GM19238 (cell line): ENCODE data around the gene NTN3.
A peak's percentile ranks its signal among the peaks of the same experiment; 100 is the strongest.
"Not testable (repeated sequence)": the region's sequence is repeated elsewhere in the genome, so short reads cannot be mapped to it uniquely, and the experiment has no call there.

Experiments
- DNase-seq: peaks from one replicate; pipeline ENCODE4 v3.0.0; 2011; ENCODE audit warnings: low spot score; ENCODE audit not compliant: insufficient read length

The NTN3 gene

DNA sequence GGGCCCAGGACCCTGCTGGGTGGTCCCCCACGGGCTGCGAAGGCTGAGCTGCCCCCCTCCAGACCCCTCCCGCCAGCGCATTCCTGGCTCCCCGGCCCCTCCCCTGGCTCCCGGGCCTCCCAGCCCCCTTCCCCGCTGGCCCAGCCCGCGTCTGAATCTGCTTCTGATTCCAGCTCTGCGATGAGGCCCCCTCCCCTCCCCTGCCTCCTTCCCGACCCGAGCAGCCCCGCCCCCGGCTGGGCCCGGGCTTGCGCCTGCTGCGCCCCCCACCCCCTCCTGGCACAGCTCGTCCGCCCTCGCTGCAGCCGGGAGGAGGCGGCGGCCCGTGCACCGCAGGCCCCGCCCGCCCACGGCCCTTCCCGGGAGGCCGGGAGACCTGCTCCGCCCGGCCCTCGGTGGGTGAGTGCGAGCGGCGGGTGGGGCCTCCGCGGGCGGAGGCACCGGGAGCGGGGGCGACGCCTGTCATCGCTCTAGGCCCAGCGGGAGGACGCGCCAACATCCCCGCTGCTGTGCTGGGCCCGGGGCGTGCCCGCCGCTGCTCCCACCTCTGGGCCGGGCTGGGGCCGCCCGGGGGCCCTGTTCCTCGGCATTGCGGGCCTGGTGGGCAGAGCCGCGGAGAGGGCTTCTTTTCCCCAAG, at the start of gene NTN3:
Gene NTN3, plus strand, starts transcription at position 282 of the 637 bp plus-strand sequence. CDS start 405 bp downstream, outside the sequence.
- DNase-seq, result no peak

DNA sequence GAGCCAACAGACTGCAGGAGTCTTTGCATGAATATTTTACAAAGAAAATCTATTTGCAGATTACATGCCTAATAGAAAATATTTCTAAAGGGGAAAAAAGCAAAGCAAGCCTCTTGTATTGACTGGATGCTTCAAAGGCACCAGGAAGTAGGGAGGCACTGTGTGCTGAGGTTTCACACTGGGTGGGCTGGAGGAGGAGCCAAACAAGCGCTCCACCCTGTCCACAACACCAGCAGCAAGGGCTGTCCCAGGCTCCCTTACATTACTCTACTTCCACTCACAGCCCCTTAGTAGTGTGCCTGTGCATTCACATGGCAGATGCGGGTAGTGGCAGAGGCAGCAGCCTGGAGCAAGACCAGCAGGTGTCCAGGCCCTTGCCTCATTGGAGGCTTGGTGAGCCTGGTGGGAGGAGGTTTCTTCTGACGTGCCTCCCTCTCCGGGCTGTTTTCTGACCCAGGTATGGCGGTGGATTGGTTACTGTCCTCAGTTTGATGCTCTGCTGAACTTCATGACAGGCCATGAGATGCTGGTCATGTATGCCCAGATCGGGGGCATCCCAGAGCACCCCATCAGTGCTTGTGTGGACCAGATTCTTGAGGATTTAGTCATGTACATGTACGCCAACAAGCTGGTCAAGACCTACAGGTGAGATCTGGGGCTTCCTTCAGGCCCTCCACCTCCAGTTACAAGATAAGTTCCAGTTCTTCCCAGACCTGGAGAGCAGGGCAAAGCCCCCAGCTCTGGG, 48.8 kb upstream of the NTN3 start:
- no peak for DNase-seq

DNA sequence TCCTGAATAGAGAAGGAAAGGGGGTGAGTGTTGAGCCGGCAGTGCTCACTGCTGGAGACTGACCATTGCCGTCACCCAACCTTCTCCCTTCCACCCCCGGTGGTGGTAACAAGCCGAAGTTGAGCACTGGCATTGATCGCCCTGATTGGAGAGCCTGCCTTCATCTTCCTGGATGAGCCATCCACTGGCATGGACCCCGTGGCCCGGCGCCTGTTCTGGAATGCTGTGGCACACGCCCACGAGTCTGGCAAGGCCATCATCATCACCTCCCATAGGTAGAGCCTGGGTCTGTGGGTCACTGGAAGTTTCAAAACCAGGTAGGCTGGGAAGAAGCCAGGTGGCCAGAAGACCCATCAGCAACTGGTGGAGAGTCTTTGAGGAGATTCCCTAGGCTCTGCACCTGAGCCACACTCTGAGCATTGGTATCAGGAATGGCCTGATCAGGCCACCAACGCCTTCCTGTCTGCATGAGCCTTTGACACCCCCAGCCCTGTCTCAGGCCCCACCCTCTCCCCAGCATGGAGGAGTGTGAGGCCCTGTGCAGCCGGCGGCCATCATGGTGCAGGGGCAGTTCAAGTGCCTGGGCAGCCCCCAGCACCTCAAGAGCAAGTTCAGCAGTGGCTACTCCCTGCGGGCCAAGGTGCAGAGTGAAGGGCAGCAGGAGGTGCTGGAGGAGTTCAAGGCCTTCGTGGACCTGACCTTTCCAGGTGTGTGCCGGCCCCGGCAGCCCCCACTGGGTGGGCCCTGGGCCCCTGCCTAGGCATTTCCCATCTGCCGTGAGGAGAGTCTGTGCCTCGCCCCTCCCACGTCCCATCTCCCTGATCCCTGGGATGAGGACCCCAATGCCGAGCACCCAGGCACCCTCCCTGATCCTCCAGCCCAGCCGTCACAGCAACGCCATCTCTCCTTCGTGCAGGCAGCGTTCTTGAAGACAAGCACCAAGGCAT, 46.8 kb upstream of the NTN3 start:
- no peak for DNase-seq

DNA sequence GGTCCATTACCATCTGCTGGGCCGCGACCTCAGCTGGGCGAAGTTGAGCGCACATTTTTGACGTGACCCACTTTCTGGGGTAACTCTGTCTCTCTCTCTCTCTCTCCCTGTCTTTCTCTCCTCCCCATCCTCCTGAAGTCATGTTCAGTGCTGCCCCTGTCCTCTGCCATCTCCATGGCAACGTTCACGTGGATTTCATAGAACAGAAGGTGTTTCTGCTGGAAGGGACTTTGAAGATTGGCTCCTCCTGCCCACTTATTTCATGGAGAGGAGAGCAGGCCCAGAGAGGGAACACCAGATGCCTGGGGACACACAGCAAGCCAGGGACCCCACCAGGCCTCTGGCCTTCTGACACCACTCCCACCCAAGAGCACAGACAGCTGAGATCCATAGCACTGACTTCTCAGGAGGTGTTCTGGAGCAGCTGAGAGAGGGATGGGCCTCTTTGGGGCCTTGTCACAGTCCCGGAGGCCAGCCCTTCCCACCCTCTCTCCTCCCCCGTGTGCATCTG, 46.0 kb upstream of the NTN3 start:
- DNase-seq, result no peak

DNA sequence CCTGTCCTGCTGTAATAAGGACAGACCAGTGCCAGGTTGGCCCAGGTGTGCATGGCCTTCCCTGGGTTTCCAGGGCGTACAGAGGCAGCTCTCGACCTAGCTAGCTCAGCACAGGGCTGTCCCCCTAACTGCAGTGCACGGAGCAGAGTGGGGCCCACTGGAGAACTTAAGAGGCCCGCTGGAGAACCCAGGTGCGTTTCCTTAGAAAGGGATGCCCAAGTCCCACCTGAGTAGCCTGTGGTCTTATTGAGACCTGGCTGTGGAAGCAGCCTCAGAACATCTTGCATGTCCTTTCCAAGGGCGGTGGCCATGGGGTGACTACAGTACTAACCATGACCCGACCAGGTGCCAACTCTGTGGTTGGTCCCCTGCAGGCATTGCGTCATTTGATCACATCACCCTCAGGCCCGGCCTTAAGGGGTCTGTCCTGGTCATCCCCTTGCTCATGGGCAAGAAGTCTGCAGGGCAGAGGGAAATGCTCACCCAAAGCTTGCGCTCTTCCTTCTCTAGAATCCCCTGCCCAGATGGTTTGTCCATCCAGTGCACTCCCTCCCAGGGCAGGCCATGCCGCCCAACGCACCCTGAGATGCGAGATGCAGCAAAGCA, 45.2 kb upstream of the NTN3 start:
- DNase-seq, result no peak

DNA sequence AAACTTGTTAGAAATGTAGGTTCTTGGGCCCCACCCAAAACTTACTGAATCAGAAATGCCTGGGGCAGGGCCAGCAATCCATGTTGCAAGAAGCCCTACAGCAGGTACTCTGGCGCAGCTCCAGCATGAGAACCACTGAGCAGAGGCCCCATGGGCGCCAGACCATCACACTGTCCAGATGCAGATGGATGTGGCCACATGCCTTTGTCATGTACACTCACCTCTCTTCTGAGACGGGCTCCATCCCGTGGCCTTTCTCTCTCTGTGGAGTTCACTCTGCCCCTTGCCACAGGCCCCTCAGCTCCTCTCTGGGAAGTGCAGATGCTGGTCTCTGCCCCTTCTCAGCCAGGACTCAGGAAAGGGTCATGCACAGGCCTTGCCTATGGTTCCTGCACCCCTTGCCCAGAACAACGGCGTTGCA, 44.1 kb upstream of the NTN3 start:
- no peak for DNase-seq

DNA sequence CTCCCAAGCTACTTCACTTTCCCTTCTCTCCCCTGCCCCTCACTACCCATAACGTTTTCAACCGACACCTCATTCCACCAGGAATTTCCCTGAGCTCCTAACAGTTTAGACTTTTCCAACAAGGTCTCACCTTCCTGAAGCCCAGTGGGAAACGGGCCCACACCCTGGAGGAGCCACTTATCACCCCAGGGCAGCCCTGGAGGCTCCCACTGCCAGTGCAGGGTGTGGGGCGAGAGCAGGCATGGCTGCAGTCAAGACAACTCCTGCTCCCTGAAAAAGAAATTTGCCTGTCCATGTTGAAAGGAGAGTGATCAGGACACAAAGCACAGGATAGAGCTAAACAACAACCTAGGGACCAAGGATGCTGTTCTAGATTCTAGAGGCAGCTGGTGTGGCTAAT, 43.6 kb upstream of the NTN3 start:
- no peak for DNase-seq

DNA sequence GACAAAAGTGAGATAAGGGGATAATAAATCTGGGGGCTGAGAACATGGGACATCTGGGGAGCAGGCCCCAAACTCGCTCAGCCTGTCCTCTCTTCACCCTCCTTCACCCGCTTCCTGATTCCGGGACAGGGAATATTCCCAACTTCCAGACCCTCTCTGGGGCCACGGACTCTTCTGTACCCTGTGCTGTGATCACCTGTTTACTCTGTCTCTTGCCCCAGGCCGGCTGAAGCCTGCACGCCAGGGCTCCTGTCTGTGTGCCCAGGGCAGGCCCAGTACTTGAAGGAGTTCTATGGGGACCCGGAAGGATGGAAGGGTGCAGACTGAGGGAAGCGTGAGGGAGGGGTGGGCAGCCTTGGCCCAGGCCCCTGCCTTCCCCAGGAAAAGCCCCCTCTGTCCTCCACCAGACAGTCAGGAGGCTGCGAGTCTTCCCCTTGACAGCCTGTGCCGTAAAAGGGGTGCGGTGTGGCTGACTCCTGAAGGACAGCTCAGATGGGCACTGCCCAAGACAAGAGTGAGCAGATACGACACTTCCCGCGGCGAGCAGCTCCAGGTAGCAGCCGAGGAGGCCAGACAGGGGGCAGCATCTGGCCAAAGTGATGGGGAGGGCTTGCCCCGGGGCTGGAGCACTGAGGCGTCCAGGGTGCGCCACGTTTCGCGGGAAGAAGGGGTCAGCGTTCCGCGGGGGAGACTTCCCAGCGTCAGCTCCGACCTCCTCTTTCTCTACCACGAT, 42.9 kb upstream of the NTN3 start:
- peak; percentile 42 for DNase-seq

DNA sequence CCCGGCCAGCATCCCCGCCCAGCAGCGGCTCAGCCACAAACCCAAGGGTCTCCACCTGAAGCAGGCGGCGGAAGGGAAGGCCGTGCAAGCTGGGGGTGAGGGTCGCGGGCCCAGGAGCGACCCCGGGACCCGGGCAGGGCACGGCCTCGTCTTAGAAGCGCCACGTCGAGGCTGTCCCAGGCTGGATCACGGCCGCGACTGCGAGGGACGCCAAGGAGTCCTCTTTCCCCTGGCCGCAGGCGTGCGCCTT, 42.4 kb upstream of the NTN3 start:
- no peak for DNase-seq

DNA sequence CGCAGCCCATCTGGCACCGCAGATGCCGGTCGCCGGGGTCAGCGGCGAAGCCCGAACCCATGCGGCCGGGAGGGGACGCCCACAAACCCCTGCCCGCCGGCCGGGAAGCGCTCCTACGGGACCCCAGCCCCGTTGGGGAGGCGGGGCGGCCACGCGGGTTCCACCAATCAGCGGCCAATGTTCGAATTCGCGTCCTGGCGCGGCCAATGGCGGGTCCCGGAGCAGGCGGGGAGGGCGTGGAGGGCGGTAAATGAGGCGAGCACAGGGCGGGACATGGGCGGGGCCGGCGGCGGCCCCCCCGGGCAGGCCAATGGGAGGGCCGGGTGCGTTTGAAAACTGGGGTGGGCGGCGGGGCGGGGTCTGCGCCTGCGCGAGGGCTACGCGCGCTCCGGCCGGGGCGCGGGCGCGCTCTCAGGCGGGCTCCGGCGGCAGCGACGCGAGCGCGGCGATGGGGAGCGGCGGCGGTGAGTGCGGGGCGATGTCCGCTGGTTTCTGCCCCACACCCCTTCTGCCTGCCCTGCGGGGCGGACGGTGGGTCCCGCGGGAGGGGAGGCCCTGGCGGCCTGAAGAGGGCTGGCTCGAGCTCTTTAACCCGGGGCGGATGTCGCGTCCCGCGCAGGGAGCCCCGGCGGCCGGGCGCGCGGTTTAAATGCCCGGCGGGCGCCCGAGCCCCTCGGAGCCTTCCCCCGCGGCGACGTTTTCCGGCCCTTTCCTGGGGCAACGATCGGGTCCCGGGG, 41.9 kb upstream of the NTN3 start, which contains the start of gene CCNF:
Gene CCNF, plus strand, starts transcription at position 414 of the 737 bp plus-strand sequence. Its CDS starts 35 bp downstream, at position 449.
- DNase-seq, result peak; percentile 99

DNA sequence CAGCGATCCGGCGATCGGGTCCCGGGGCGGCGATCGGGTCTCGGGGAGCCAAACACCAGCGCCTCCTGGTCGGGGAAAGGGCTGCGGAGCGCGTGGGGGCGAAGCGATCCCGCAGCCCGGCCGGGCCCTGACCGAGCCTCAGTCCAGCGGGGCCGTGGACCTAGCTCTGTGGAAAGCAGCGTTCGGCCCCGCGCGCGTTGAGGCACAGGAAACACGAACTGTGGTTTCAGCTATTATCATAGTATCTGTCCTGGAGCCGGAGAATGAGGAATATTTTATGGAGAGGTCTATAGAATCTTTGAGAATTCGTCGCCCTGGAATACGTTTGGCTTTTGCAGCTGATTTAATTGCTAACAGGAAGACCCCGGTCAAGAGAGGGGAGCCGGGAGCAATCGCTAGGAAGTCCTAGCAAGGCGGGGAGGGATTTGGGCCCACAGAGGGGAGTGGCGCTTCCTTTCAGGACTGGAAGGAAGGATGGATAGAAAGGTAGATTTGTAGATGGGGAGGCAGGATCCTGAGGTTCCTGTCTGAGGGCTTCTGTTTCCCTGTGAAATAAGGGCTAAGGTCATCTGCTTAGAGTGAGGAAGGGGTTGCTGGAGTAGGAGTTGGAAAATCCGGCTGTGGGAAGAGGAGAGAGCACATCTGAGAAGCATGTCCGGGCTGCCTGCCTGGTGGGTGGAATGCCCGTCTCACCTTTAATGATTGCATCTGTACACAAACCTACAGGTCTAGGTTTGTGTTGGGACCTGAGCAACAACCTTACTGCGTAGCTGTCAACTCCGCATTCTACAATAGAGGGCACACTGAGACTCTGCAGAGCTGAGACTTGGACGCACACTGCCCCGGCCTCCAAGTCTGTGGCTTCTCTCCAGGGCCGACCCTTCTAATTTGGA, 41.1 kb upstream of the NTN3 start:
- no peak for DNase-seq

DNA sequence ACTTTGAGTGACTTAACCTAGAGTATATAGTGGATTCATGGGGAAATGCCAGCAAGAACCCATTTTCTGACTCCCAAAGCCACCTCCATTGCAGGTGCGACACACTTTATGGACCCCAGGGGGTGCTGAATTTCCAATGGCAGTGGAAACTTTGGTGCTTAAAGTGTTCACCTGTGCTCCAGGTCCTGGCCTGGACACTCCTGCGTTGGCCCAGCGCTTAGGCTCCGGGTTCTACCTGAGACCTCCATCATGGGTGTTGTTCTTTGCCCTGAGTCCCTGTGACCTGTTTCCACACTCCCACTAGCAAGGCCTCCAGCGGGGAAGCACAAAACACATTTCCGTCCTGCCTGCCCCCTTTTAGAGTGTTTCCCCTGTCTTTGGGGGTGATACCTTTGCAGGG, 38.8 kb upstream of the NTN3 start:
- DNase-seq, result no peak

DNA sequence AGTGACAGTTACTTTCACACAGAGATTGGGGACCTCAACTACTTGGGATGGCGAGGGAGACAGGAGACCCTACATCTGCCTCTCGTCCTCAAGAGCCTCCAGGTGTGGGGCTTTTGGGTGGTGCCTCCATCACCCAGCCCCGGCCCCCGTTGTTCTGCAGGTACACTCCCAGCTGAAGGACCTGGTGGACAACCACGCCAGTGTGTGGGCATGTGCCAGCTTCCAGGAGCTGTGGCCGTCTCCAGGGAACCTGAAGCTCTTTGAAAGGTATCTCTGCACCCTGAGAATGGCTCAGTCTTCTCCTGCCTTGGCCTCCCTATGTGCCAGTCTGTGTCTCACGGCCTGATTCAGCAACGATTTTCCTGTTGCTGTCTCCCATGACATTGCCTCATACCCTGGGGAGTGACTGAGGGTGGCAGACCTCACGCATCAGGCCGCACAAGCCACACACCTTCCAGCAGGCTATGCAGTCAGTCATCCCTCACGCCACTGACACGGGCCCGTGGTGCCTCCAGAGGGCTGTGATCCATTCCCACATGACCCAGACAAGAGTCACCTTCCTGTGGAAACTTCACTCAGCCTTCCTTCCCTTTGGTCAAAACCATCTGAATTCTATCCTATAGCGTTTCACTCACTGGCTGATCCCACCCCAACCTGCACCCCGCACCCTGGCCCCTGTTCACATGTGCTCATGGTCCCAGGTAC, 38.1 kb upstream of the NTN3 start:
- DNase-seq, result no peak

DNA sequence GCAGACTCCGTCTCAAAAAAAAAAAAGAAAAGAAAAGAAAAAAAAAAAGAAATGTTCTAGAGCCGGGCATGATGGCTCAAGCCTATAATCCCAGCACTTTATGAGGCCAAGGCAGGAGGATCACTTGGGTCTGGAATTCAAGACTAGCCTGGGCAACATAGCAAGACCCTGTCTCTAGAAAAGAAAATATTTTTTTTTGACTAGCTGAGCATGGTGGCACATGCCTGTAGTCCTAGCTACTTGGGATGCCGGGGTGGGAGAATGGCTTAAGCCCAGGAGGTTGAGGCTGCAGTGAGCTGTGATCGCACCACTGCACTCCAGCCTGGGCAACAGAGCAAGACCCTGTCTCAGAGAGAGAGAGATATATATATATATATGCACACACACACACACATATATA, 35.9 kb upstream of the NTN3 start:
- DNase-seq, result not testable (repeated sequence)

DNA sequence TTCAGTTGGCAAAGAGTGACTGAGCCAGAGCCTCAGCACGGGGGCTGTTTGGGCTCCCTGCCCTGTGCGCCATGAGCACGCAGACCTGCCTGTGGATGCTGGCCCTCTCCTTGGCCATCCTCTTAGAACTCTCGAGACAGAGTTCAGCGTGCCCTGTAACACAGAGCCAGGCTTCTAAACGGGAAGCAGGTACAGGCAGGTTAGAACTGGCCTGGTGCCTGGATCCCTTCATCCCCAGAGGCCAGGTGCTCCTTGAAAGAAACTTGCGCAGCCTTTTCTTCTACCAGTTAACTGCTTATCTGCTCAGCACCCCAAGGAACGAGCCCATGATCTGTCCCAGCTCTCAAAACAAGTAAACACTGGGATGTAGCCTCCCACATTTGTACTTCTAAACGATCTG, 35.0 kb upstream of the NTN3 start:
- no peak for DNase-seq

DNA sequence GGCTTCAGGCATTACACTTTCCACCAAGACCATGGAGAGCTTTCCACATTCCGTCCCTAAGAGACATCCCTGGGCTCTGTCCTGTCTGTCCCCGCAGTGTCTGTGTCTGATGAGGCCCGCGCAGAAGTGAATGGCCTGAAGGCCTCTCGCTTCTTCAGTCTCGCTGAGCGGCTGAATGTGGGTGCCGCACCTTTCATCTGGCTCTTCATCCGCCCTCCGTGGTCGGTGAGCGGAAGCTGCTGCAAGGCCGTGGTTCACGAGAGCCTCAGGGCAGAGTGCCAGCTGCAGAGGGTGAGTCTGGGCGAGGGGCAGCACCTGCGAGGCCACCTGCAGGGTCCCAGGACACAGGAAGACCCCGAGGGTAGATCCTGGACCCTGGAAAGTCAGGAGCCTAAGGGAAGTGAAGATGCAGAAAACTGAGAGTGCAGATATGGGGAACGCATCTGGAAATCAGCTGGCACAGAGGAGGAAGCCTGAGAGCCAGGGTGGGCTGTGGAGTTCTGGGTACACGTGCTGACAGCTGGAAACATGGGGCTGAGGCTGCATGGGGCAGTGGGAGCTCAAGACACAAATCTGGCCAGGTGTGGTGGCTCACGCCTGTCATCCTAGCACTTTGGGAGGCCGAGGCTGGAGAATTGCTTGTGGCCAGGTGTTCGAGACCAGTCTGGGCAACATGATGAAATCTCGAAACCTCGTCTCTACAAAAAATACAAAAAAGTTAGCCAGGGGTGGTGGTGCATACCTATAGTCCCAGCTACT, 33.9 kb upstream of the NTN3 start:
- DNase-seq, result no peak

DNA sequence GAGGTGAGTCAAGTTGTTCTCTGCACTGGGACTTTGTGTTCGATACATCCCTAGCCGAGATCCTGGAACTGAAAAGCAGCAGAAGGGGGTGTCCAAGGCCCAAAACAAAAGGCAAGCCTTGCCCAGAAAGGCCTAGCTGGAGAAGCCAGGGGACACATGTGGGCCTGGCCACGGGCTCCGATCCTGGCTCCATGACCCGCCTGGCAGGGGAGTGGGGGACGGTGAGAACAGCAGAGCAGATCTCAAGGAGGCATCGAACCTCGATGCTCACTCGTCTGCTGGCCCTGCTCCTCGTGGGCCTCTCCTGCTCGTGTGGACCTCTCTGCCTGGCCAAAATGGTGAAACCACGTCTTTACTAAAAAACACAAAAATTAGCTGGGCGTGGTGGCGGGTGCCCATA, 33.0 kb upstream of the NTN3 start:
- no peak for DNase-seq

DNA sequence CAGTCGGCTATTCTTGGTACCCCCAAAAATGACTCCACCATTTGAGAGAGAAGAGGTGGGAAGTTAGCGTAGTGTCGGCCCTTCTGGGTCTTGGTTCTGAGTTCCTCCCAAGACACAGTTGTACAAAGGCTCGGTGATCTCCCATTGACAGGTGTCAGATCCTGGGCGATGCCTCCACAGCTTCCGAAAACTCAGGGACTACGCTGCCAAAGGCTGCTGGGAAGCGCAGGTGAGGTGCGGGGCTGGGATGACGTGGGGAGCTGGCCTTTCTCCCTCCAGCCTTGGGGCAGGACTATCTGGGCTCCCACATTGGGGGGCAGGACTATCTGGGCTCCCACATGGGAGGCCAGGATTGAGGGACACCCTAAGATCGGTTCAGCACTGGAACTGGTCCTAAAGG, 31.5 kb upstream of the NTN3 start:
- DNase-seq, result no peak
